HepG2 (cell line): ENCODE results near the gene CACNA1D. TPM values are rescaled to one million over a fixed set of nuclear protein-coding genes. Genes with fewer than 3 reads are reported as not detected.
A peak's percentile ranks its signal among the peaks of the same experiment; 100 is the strongest.

Experiments used
- AKAP8 ChIP-seq: sonication (generic); formaldehyde crosslinking; IDR thresholded peaks from 2 replicates; pipeline ENCODE4 v1.5.1; 2020; ENCODE audit warnings: mild to moderate bottlenecking, missing genetic modification reagents
- BORCS8-MEF2B ChIP-seq: sonication (generic); formaldehyde crosslinking; IDR thresholded peaks from 2 replicates; pipeline ENCODE4 v1.8.0; 2022; ENCODE audit warnings: mild to moderate bottlenecking, missing genetic modification reagents
- GTF3A ChIP-seq: sonication (generic); formaldehyde crosslinking; conservative IDR thresholded peaks from 2 replicates; pipeline ENCODE4 v1.4.0; 2020; ENCODE audit warnings: mild to moderate bottlenecking, missing genetic modification reagents
- KMT2B ChIP-seq: IDR thresholded peaks from 2 replicates; pipeline ENCODE4 v1.6.1; 2016; ENCODE audit warnings: missing genetic modification reagents, missing compliant biosample characterization
- TSC22D2 ChIP-seq: sonication (generic); formaldehyde crosslinking; IDR thresholded peaks from 2 replicates; pipeline ENCODE4 v1.5.1; 2020; ENCODE audit warnings: missing genetic modification reagents, mild to moderate bottlenecking, borderline replicate concordance
- ZNF33B ChIP-seq: sonication (generic); formaldehyde crosslinking; IDR thresholded peaks from 2 replicates; pipeline ENCODE4 v1.5.1; 2020; ENCODE audit warnings: mild to moderate bottlenecking, missing genetic modification reagents
- ZSCAN31 ChIP-seq: sonication (generic); formaldehyde crosslinking; IDR thresholded peaks from 2 replicates; pipeline ENCODE4 v1.5.0; 2020; ENCODE audit warnings: low read depth, mild to moderate bottlenecking, missing genetic modification reagents
- polyA plus RNA-seq, 8 experiments: library from polyadenylated mRNA; depleted of rRNA in 3 of 8; stranded (reverse) in 7 of 8; unstranded in 1 of 8; fragments of >200 nt; fragmentation: Illumina TruSeq in 4 of 8; extraction: Trizol in 4 of 8; gene quantifications; 2 replicates each; pipeline versions ENCODE4 v1.2.1 to v1.2.3, GENCODE V29; 2011 to 2016; ENCODE audit warnings: low read depth in 4 of 8, missing spikeins in 1 of 8, mixed read lengths in 1 of 8; ENCODE audit not compliant: insufficient read depth in 1 of 8
- total RNA-seq, 5 experiments: library from RNA; depleted of rRNA; stranded (reverse); fragments of >200 nt; fragmentation: Illumina TruSeq; extraction: Trizol; gene quantifications; 2 replicates each; pipeline ENCODE4 v1.2.3, GENCODE V29; 2016; ENCODE audit warnings: low read depth in 1 of 5
- TF ChIP-seq, protein P1 (sequence below): sonication (generic); formaldehyde crosslinking; IDR thresholded peaks from 2 replicates; pipeline ENCODE4 v1.4.0; 2020; ENCODE audit warnings: missing genetic modification reagents, borderline replicate concordance
- TF ChIP-seq, protein P2 (sequence below): sonication (generic); formaldehyde crosslinking; IDR thresholded peaks from 2 replicates; pipeline ENCODE4 v1.5.1; 2020; ENCODE audit warnings: missing genetic modification reagents, mild to moderate bottlenecking, borderline replicate concordance
- TF ChIP-seq, protein P3 (sequence below): sonication (generic); formaldehyde crosslinking; IDR thresholded peaks from 2 replicates; pipeline ENCODE4 v1.4.0; 2020; ENCODE audit warnings: mild to moderate bottlenecking, missing genetic modification reagents
- TF ChIP-seq, protein P4 (sequence below): sonication (generic); formaldehyde crosslinking; IDR thresholded peaks from 2 replicates; pipeline ENCODE4 v1.4.0; 2020; ENCODE audit warnings: missing genetic modification reagents

CACNA1D gene
- total and polyA plus RNA-seq, 2 of the 13 experiments (the other 11 are each of a cell fraction or from before 2014, with no cell fraction given): 0.26 to 0.38 TPM

DNA sequence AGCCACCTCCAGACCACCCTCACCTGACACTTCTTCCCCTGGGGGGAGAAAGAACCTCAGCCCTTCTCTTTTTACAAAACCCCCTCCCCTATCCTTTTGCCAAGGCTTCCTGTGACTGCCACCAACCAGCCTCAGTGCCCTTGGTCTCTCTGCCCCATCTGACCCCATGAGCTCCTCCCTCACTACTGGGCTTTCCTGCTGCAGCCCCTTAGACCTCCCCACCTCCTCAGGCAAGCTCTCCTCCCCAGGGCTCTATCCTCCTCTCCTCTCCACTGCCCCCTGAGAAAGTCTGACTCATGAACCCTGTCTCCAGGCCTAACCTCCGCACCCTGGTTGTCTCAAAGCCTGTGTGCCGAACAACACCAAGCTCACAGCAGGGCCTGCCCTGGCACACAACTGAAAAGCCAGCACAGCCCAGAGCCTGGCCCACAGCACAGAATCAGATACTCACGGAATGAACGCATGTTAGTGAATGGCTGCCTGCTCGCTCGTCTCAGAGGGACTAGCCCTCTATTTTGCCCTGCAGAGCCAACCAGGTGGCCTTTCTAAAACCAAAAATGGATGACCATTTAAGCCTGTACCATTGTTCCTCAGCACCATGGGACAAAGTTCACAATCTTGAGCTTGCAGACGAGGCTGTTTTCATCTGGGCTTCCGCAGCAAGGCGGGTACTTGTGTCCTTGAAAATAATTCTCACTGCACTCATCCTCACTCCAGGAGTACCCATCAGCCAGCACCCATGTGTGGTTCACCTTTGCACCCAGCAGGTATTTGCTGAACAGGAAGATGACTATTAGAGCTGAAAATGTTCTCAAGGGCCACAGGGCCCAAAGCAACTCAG is 350.1 kb downstream of the CACNA1D start (continued):
- TF ChIP-seq BORCS8-MEF2B (CRISPR knock-in tag): no peak; the same call in none of the 2 replicates
- no peak for TF ChIP-seq ZSCAN31
- 0 out of 2 replicates have a peak, but pooled peaks have one; percentile 51 for TF ChIP-seq ZNF33B (CRISPR knock-in tag)
- TF ChIP-seq, protein P1, sequence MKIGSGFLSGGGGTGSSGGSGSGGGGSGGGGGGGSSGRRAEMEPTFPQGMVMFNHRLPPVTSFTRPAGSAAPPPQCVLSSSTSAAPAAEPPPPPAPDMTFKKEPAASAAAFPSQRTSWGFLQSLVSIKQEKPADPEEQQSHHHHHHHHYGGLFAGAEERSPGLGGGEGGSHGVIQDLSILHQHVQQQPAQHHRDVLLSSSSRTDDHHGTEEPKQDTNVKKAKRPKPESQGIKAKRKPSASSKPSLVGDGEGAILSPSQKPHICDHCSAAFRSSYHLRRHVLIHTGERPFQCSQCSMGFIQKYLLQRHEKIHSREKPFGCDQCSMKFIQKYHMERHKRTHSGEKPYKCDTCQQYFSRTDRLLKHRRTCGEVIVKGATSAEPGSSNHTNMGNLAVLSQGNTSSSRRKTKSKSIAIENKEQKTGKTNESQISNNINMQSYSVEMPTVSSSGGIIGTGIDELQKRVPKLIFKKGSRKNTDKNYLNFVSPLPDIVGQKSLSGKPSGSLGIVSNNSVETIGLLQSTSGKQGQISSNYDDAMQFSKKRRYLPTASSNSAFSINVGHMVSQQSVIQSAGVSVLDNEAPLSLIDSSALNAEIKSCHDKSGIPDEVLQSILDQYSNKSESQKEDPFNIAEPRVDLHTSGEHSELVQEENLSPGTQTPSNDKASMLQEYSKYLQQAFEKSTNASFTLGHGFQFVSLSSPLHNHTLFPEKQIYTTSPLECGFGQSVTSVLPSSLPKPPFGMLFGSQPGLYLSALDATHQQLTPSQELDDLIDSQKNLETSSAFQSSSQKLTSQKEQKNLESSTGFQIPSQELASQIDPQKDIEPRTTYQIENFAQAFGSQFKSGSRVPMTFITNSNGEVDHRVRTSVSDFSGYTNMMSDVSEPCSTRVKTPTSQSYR (CRISPR knock-in tag): no peak
- TF ChIP-seq TSC22D2 (CRISPR knock-in tag): no peak
- TF ChIP-seq, protein P2, sequence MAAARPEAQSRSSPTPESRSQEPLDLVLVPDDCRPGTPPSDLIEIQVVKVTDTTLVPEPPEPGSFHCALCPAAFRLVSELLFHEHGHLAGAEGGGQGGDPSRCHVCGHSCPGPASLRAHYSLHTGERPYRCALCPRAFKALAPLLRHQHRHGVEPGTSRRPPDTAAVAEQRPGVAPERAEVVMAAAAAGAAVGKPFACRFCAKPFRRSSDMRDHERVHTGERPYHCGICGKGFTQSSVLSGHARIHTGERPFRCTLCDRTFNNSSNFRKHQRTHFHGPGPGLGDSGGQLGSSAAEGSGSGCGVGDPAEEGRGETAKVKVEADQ: no peak
- no peak for TF ChIP-seq AKAP8 (CRISPR knock-in tag)
- no peak for TF ChIP-seq GTF3A (CRISPR knock-in tag)
- TF ChIP-seq KMT2B (CRISPR knock-in tag): no peak
- TF ChIP-seq, protein P3, sequence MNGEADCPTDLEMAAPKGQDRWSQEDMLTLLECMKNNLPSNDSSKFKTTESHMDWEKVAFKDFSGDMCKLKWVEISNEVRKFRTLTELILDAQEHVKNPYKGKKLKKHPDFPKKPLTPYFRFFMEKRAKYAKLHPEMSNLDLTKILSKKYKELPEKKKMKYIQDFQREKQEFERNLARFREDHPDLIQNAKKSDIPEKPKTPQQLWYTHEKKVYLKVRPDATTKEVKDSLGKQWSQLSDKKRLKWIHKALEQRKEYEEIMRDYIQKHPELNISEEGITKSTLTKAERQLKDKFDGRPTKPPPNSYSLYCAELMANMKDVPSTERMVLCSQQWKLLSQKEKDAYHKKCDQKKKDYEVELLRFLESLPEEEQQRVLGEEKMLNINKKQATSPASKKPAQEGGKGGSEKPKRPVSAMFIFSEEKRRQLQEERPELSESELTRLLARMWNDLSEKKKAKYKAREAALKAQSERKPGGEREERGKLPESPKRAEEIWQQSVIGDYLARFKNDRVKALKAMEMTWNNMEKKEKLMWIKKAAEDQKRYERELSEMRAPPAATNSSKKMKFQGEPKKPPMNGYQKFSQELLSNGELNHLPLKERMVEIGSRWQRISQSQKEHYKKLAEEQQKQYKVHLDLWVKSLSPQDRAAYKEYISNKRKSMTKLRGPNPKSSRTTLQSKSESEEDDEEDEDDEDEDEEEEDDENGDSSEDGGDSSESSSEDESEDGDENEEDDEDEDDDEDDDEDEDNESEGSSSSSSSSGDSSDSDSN (CRISPR knock-in tag): peak; percentile 62; the same call in 1 of the 2 replicates
- TF ChIP-seq, protein P4, sequence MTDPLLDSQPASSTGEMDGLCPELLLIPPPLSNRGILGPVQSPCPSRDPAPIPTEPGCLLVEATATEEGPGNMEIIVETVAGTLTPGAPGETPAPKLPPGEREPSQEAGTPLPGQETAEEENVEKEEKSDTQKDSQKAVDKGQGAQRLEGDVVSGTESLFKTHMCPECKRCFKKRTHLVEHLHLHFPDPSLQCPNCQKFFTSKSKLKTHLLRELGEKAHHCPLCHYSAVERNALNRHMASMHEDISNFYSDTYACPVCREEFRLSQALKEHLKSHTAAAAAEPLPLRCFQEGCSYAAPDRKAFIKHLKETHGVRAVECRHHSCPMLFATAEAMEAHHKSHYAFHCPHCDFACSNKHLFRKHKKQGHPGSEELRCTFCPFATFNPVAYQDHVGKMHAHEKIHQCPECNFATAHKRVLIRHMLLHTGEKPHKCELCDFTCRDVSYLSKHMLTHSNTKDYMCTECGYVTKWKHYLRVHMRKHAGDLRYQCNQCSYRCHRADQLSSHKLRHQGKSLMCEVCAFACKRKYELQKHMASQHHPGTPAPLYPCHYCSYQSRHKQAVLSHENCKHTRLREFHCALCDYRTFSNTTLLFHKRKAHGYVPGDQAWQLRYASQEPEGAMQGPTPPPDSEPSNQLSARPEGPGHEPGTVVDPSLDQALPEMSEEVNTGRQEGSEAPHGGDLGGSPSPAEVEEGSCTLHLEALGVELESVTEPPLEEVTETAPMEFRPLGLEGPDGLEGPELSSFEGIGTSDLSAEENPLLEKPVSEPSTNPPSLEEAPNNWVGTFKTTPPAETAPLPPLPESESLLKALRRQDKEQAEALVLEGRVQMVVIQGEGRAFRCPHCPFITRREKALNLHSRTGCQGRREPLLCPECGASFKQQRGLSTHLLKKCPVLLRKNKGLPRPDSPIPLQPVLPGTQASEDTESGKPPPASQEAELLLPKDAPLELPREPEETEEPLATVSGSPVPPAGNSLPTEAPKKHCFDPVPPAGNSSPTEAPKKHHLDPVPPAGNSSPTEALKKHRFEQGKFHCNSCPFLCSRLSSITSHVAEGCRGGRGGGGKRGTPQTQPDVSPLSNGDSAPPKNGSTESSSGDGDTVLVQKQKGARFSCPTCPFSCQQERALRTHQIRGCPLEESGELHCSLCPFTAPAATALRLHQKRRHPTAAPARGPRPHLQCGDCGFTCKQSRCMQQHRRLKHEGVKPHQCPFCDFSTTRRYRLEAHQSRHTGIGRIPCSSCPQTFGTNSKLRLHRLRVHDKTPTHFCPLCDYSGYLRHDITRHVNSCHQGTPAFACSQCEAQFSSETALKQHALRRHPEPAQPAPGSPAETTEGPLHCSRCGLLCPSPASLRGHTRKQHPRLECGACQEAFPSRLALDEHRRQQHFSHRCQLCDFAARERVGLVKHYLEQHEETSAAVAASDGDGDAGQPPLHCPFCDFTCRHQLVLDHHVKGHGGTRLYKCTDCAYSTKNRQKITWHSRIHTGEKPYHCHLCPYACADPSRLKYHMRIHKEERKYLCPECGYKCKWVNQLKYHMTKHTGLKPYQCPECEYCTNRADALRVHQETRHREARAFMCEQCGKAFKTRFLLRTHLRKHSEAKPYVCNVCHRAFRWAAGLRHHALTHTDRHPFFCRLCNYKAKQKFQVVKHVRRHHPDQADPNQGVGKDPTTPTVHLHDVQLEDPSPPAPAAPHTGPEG (CRISPR knock-in tag): 0 out of 2 replicates have a peak, but pooled peaks have one; percentile 37
